A549 (cell line): ENCODE results near the gene FNIP1. TPM values are rescaled to one million over a fixed set of nuclear protein-coding genes. Genes with fewer than 3 reads are reported as not detected.

Source experiments
- ATAC-seq, 2 experiments: fragments of 200-7000 bp in 1 of 2; fragments of >200 bp in 1 of 2; cut with Nextera tagmentation in 1 of 2; cut with Tn5 transposase in 1 of 2; 3 replicates each; pipeline versions ENCODE4 v1.8.0 to v1.9.1; 2018 to 2020; ENCODE audit warnings: mild to moderate bottlenecking in 1 of 2, moderate library complexity in 1 of 2
- CTCF ChIA-PET: fragments of 300-600 bp; sonication (Branson Sonifier 250); formaldehyde crosslinking; extraction: SDS; loops from one replicate; lab custom pipeline; 2021; ENCODE audit warnings: antibody characterized with exemption, inconsistent platforms; lab: Yijun Ruan, JAX
- POLR2A ChIA-PET: fragments of 350-600 bp; formaldehyde crosslinking; extraction: SDS; loops from one replicate; lab custom pipeline; 2021; ENCODE audit warnings: antibody characterized with exemption, inconsistent platforms; lab: Yijun Ruan, JAX
- DNase-seq, 2 experiments: peaks; one replicate each; pipeline versions ENCODE4 v3.0.0 to v3.0.0-alpha.2; 2011 to 2016; ENCODE audit warnings: low read depth in 1 of 2, low spot score in 1 of 2
- FAIRE-seq: peaks from 2 replicates; lab custom pipeline; 2011; peaks lifted over from hg19 to GRCh38; lab: Jason Lieb, UNC
- H3K27ac ChIP-seq, 2 experiments: fragments of >200 bp; sonication (Bioruptor Twin); formaldehyde crosslinking; 3 replicates each; pipeline ENCODE4 v1.5.1; 2016 to 2017
- H3K4me1 ChIP-seq: fragments of >200 bp; sonication (Bioruptor Twin); formaldehyde crosslinking; 3 replicates; pipeline ENCODE4 v1.6.1; 2016
- H3K4me2 ChIP-seq: fragments of >200 bp; sonication (Bioruptor Twin); formaldehyde crosslinking; 3 replicates; pipeline ENCODE4 v1.6.1; 2016
- H3K4me3 ChIP-seq: fragments of >200 bp; sonication (Bioruptor Twin); formaldehyde crosslinking; 3 replicates; pipeline ENCODE4 v1.5.1; 2016
- H3K9me3 ChIP-seq: fragments of >200 bp; sonication (Bioruptor Twin); formaldehyde crosslinking; 3 replicates; pipeline ENCODE4 v1.6.1; 2016
- CEBPB ChIP-seq, 2 experiments: fragments of >200 bp in 1 of 2; sonication (Bioruptor Twin) in 1 of 2; formaldehyde crosslinking in 1 of 2; IDR thresholded peaks; 2 replicates each; pipeline ENCODE4 v1.6.1; 2012 to 2016
- CHD4 ChIP-seq: fragments of 200-600 bp; sonication (generic); IDR thresholded peaks from 2 replicates; pipeline ENCODE4 v1.6.1; 2016; ENCODE audit warnings: antibody characterized with exemption, mild to moderate bottlenecking, borderline replicate concordance
- ELK1 ChIP-seq: fragments of 150-350 bp; IDR thresholded peaks from 2 replicates; pipeline ENCODE4 v1.6.1; 2014; ENCODE audit warnings: low read depth, mild to moderate bottlenecking, low read length
- EP300 ChIP-seq, 2 experiments: fragments of >200 bp; sonication (Bioruptor Twin); formaldehyde crosslinking; IDR thresholded peaks; 2 replicates in 1 of 2; 3 replicates in 1 of 2; pipeline ENCODE4 v1.6.1; 2016 to 2017
- FOSL2 ChIP-seq, 2 experiments: fragments of 450-650 bp in 1 of 2; fragments of >200 bp in 1 of 2; sonication (Bioruptor Twin) in 1 of 2; formaldehyde crosslinking; IDR thresholded peaks; 2 replicates each; pipeline versions ENCODE4 v1.5.0 to v1.6.1; 2016 to 2020; ENCODE audit warnings: mild to moderate bottlenecking in 1 of 2, moderate library complexity in 1 of 2
- HDAC2 ChIP-seq: fragments of 200-600 bp; sonication (generic); IDR thresholded peaks from 2 replicates; pipeline ENCODE4 v1.6.1; 2016
- HEYL ChIP-seq: fragments of 250-450 bp; sonication (Bioruptor Pico); IDR thresholded peaks from 2 replicates; pipeline ENCODE4 v1.8.0; 2021; ENCODE audit warnings: mild to moderate bottlenecking, moderate library complexity
- HOXB5 ChIP-seq: fragments of 250-450 bp; sonication (Bioruptor Pico); IDR thresholded peaks from 2 replicates; pipeline ENCODE4 v1.5.0; 2020; ENCODE audit warnings: mild to moderate bottlenecking, moderate library complexity
- JUN ChIP-seq, 2 experiments: fragments of >200 bp; sonication (Bioruptor Twin); formaldehyde crosslinking; IDR thresholded peaks; 2 replicates in 1 of 2; 3 replicates in 1 of 2; pipeline ENCODE4 v1.6.1; 2016 to 2017
- KDM1A ChIP-seq: fragments of 200-600 bp; sonication (generic); IDR thresholded peaks from 2 replicates; pipeline ENCODE4 v1.6.1; 2016; ENCODE audit warnings: low read depth, mild to moderate bottlenecking
- KDM5A ChIP-seq: fragments of 200-600 bp; sonication (generic); IDR thresholded peaks from 2 replicates; pipeline ENCODE4 v1.6.1; 2016; ENCODE audit warnings: antibody characterized with exemption, mild to moderate bottlenecking
- MAZ ChIP-seq: fragments of 150-350 bp; IDR thresholded peaks from 2 replicates; pipeline ENCODE4 v1.6.1; 2014; ENCODE audit warnings: antibody characterized with exemption, low read depth, low read length, borderline replicate concordance
- MYC ChIP-seq: IDR thresholded peaks from 2 replicates; pipeline ENCODE4 v1.6.1; 2012; ENCODE audit warnings: mild to moderate bottlenecking, inconsistent platforms, low read length, improper control_type of control experiment, borderline replicate concordance
- NFE2L2 ChIP-seq: fragments of 150-350 bp; conservative IDR thresholded peaks from 2 replicates; pipeline ENCODE4 v1.6.1; 2014; ENCODE audit warnings: low read length
- NPAS2 ChIP-seq: fragments of 250-450 bp; sonication (Bioruptor Pico); IDR thresholded peaks from 2 replicates; pipeline ENCODE4 v1.8.0; 2022; ENCODE audit warnings: mild to moderate bottlenecking, moderate library complexity, borderline replicate concordance
- NR3C1 ChIP-seq: fragments of >200 bp; sonication (Bioruptor Twin); formaldehyde crosslinking; IDR thresholded peaks from 3 replicates; pipeline ENCODE4 v1.6.1; 2017
- RARB ChIP-seq: fragments of 250-450 bp; sonication (Bioruptor Pico); IDR thresholded peaks from 2 replicates; pipeline ENCODE4 v1.8.0; 2021; ENCODE audit warnings: mild to moderate bottlenecking, moderate library complexity
- TP53 ChIP-seq: fragments of 250-450 bp; sonication (Bioruptor Pico); IDR thresholded peaks from 2 replicates; pipeline ENCODE4 v1.5.0; 2021; ENCODE audit warnings: mild to moderate bottlenecking, moderate library complexity
- WGBS: methylation state at CpG from one replicate; pipeline ENCODE4 v1.1.6; 2017; ENCODE audit errors: missing lambda C conversion rate; 5-methylcytosine and 5-hydroxymethylcytosine counted together
- polyA plus RNA-seq, 4 experiments: library from polyadenylated mRNA; depleted of rRNA in 3 of 4; stranded (reverse); fragments of >200 nt; fragmentation: RNase III in 1 of 4; extraction: RNeasy Plus Mini Kit Qiagen cat#74134 plus additional on column Dnase treatment in 1 of 4; gene quantifications; 2 replicates in 3 of 4; 3 replicates in 1 of 4; pipeline ENCODE4 v1.2.3, GENCODE V29; 2011 to 2017
- TF ChIP-seq, protein P1 (sequence below): IDR thresholded peaks from 2 replicates; pipeline ENCODE4 v1.6.1; 2012
- TF ChIP-seq, protein P2 (sequence below): fragments of 200-600 bp; sonication (generic); IDR thresholded peaks from 2 replicates; pipeline ENCODE4 v1.6.1; 2016; ENCODE audit warnings: antibody characterized with exemption, mild to moderate bottlenecking, moderate library complexity

FNIP1 gene
- polyA plus RNA-seq, 2 of the 4 experiments (the other 2 are of a cell fraction) = 7.5 to 9.6 TPM

DNA sequence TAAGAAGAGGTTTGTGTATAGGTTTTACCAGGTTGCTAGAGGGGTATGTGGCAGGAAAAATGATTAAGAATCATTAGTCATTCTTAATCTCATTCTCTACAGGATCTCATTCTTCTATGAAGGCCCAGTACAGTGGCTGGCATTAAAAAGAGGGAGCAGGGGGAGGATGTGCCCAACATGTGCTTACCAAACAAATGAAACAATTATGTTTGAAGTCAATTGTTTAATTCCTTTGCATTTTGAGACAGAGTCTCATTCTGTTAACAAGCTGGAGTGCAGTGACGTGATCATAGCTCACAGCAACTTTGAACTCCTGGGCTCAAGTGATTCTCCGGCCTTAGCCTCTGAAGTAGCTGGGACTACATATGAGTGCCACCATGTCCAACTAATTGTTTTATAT is 23.0 kb downstream of the FNIP1 start:
- POLR2A ChIA-PET = interaction anchor here (1.3 kb wide), 1 partner anchor 23 kb away, joined by 4 read pairs; the partner anchor contains the start of gene FNIP1
- no peak for FAIRE-seq

GRCh38 chr5:131771692-131772091 is 25.1 kb downstream of the FNIP1 start:
- WGBS = 89% methylated on average over 4 of the region's 4 CpGs
- H3K9me3 ChIP-seq = no peaks in the 10 kb centered on the region
- CTCF ChIA-PET = no interaction called here
- TF ChIP-seq, protein P1, sequence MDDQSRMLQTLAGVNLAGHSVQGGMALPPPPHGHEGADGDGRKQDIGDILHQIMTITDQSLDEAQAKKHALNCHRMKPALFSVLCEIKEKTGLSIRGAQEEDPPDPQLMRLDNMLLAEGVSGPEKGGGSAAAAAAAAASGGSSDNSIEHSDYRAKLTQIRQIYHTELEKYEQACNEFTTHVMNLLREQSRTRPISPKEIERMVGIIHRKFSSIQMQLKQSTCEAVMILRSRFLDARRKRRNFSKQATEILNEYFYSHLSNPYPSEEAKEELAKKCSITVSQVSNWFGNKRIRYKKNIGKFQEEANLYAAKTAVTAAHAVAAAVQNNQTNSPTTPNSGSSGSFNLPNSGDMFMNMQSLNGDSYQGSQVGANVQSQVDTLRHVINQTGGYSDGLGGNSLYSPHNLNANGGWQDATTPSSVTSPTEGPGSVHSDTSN = no peak
- no peak for TF ChIP-seq MYC
- TF ChIP-seq NFE2L2 = no peak
- TF ChIP-seq RARB (CRISPR knock-in tag) = no peak
- TF ChIP-seq KDM5A = no peak
- TF ChIP-seq CEBPB (IDR thresholded peaks at IDR 0.05) = no peak
- no peak for TF ChIP-seq KDM1A
- TF ChIP-seq EP300 (IDR thresholded peaks at IDR 0.05) = no peak
- no peak for TF ChIP-seq NPAS2 (CRISPR knock-in tag)
- TF ChIP-seq HEYL = no peak
- no peak for TF ChIP-seq HOXB5 (CRISPR knock-in tag)
- TF ChIP-seq JUN (IDR thresholded peaks at IDR 0.05) = no peak
- TF ChIP-seq MAZ = no peak
- no peak for TF ChIP-seq NR3C1
- TF ChIP-seq ELK1 = no peak
- TF ChIP-seq CHD4 = no peak
- TF ChIP-seq TP53 = no peak
- TF ChIP-seq HDAC2 = no peak
- TF ChIP-seq, protein P2, sequence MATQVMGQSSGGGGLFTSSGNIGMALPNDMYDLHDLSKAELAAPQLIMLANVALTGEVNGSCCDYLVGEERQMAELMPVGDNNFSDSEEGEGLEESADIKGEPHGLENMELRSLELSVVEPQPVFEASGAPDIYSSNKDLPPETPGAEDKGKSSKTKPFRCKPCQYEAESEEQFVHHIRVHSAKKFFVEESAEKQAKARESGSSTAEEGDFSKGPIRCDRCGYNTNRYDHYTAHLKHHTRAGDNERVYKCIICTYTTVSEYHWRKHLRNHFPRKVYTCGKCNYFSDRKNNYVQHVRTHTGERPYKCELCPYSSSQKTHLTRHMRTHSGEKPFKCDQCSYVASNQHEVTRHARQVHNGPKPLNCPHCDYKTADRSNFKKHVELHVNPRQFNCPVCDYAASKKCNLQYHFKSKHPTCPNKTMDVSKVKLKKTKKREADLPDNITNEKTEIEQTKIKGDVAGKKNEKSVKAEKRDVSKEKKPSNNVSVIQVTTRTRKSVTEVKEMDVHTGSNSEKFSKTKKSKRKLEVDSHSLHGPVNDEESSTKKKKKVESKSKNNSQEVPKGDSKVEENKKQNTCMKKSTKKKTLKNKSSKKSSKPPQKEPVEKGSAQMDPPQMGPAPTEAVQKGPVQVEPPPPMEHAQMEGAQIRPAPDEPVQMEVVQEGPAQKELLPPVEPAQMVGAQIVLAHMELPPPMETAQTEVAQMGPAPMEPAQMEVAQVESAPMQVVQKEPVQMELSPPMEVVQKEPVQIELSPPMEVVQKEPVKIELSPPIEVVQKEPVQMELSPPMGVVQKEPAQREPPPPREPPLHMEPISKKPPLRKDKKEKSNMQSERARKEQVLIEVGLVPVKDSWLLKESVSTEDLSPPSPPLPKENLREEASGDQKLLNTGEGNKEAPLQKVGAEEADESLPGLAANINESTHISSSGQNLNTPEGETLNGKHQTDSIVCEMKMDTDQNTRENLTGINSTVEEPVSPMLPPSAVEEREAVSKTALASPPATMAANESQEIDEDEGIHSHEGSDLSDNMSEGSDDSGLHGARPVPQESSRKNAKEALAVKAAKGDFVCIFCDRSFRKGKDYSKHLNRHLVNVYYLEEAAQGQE = no peak
- POLR2A ChIA-PET = no interaction called here
- DNase-seq (no peak), ATAC-seq (no peak), FAIRE-seq (no peak)
- H3K4me1 ChIP-seq = peaks cover 38% of the 10 kb centered on the region; the same call in 2 of the 3 replicates
- H3K4me3 ChIP-seq = no peak overlapping the region
- no peak overlapping the region for H3K4me2 ChIP-seq
- H3K27ac ChIP-seq = no peak overlapping the region

More for the DNA sequence above, 23.0 kb downstream of the FNIP1 start:
- Histone ChIP-seq H3K4me3 (no peak overlapping the region), H3K27ac (no peak overlapping the region), H3K9me3 (no peaks in the 10 kb centered on the region)
- CTCF ChIA-PET = interaction anchor here (1.6 kb wide), 1 partner anchor 83 kb away, joined by 3 read pairs; no protein-coding TSS in a partner anchor
- TF ChIP-seq FOSL2 (IDR thresholded peaks at IDR 0.05) (no peak), FOSL2 (CRISPR knock-in tag; IDR thresholded peaks at IDR 0.05) (no peak), JUN (IDR thresholded peaks at IDR 0.05) (no peak)
- TF ChIP-seq, protein P1 = no peak
- TF ChIP-seq, all 56 proteins: peak for 0
- DNase-seq (no peak), ATAC-seq (no peak)
- Histone ChIP-seq H3K4me1 (peaks cover 42% of the 10 kb centered on the region; the same call in 2 of the 3 replicates), H3K4me2 (peak overlapping the region; percentile 69; the same call in 1 of the 3 replicates)
- WGBS = 88% methylated on average over 2 of the region's 2 CpGs
